HEK293T (cell line): ENCODE data around the gene LYPD6B.

Experiments
- CTCF ChIA-PET: fragments of 350-600 bp; formaldehyde crosslinking; extraction: SDS; loops from one replicate; lab custom pipeline; 2021; ENCODE audit warnings: antibody characterized with exemption, inconsistent platforms; lab: Yijun Ruan, JAX
- POLR2A ChIA-PET: fragments of 350-600 bp; formaldehyde crosslinking; extraction: SDS; loops from one replicate; lab custom pipeline; 2020; ENCODE audit warnings: antibody characterized with exemption, inconsistent platforms; lab: Yijun Ruan, JAX
- DNase-seq: peaks from one replicate; pipeline ENCODE4 v3.0.0; 2012; ENCODE audit warnings: mixed read lengths; ENCODE audit errors: extremely low spot score
- ARNT ChIP-seq: fragments of 450-650 bp; IDR thresholded peaks from 2 replicates; pipeline ENCODE4 v1.6.1; 2017; ENCODE audit warnings: mild to moderate bottlenecking
- BHLHE40 ChIP-seq: fragments of 450-650 bp; IDR thresholded peaks from 2 replicates; pipeline ENCODE4 v1.6.1; 2016; ENCODE audit warnings: mild to moderate bottlenecking, moderate library complexity, borderline replicate concordance
- CTBP1 ChIP-seq: fragments of 450-650 bp; IDR thresholded peaks from 2 replicates; pipeline ENCODE4 v1.6.1; 2016; ENCODE audit warnings: borderline replicate concordance
- ELF4 ChIP-seq: fragments of 450-650 bp; IDR thresholded peaks from 2 replicates; pipeline ENCODE4 v1.6.1; 2017; ENCODE audit warnings: antibody characterized with exemption
- FOXA1 ChIP-seq: fragments of 450-650 bp; IDR thresholded peaks from 2 replicates; pipeline ENCODE4 v1.6.1; 2016; ENCODE audit warnings: mild to moderate bottlenecking
- FOXK2 ChIP-seq: fragments of 450-650 bp; IDR thresholded peaks from 2 replicates; pipeline ENCODE4 v1.6.1; 2016; ENCODE audit warnings: mild to moderate bottlenecking
- FOXM1 ChIP-seq: fragments of 450-650 bp; IDR thresholded peaks from 2 replicates; pipeline ENCODE4 v1.6.1; 2017; ENCODE audit warnings: mild to moderate bottlenecking, borderline replicate concordance
- HDGF ChIP-seq: fragments of 450-650 bp; IDR thresholded peaks from 2 replicates; pipeline ENCODE4 v1.6.1; 2017; ENCODE audit warnings: antibody characterized with exemption, borderline replicate concordance
- L3MBTL2 ChIP-seq: fragments of 450-650 bp; conservative IDR thresholded peaks from 2 replicates; pipeline ENCODE4 v1.6.1; 2016; ENCODE audit warnings: mild to moderate bottlenecking
- LEF1 ChIP-seq: fragments of 450-650 bp; IDR thresholded peaks from 2 replicates; pipeline ENCODE4 v1.6.1; 2017; ENCODE audit warnings: mild to moderate bottlenecking, borderline replicate concordance
- NFRKB ChIP-seq: fragments of 450-650 bp; IDR thresholded peaks from 2 replicates; pipeline ENCODE4 v1.6.1; 2016; ENCODE audit warnings: mild to moderate bottlenecking, moderate library complexity
- SP1 ChIP-seq: fragments of 450-650 bp; IDR thresholded peaks from 2 replicates; pipeline ENCODE4 v1.6.1; 2017
- SUZ12 ChIP-seq: fragments of 450-650 bp; IDR thresholded peaks from 2 replicates; pipeline ENCODE4 v1.6.1; 2016; ENCODE audit warnings: mild to moderate bottlenecking
- TARDBP ChIP-seq: fragments of 450-650 bp; IDR thresholded peaks from 2 replicates; pipeline ENCODE4 v1.6.1; 2016
- ZNF384 ChIP-seq: fragments of 450-650 bp; IDR thresholded peaks from 2 replicates; pipeline ENCODE4 v1.6.1; 2016
- TF ChIP-seq, protein P1 (sequence below): fragments of 450-650 bp; IDR thresholded peaks from 2 replicates; pipeline ENCODE4 v1.6.1; 2016

LYPD6B gene

DNA sequence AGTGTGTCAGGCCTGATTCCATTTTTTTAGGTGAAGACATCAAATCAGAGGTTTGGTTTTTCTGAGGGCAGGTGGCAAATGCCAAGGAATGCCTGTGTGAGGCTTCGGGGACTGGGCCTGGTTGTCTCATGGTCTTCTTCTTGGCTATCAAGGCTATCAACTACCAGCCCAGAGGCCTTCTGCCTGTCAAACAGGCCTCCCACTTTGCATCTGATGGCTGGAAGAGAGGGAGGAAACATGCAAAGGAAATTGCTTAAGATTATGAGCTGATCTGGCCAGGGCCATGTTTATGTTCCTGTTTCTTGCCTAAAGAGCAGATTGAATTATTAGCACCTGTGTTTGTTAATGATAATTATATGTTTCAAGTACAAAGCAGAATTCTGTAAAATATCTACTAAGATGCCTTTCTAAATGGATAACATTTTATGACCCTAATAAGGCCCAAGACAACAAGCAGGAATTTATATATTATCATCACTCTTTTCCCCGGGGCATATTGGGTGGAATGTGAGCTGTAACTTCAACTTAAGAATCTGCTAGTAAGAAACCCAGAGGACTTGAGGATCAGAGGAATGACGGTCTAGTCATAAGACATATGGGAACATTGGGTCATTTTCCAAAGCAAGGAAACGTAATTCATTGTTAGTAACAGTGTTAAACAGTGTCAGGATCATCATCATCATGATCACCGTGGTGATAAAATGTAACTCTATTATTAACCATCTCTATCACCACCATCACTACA is 123.2 kb downstream of the LYPD6B start:
- POLR2A ChIA-PET, result no interaction called here
- TF ChIP-seq, protein P1, sequence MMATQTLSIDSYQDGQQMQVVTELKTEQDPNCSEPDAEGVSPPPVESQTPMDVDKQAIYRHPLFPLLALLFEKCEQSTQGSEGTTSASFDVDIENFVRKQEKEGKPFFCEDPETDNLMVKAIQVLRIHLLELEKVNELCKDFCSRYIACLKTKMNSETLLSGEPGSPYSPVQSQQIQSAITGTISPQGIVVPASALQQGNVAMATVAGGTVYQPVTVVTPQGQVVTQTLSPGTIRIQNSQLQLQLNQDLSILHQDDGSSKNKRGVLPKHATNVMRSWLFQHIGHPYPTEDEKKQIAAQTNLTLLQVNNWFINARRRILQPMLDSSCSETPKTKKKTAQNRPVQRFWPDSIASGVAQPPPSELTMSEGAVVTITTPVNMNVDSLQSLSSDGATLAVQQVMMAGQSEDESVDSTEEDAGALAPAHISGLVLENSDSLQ, result no peak
- TF ChIP-seq LEF1 (no peak), BHLHE40 (no peak)
- CTCF ChIA-PET, result no interaction called here
- DNase-seq, result no peak

DNA sequence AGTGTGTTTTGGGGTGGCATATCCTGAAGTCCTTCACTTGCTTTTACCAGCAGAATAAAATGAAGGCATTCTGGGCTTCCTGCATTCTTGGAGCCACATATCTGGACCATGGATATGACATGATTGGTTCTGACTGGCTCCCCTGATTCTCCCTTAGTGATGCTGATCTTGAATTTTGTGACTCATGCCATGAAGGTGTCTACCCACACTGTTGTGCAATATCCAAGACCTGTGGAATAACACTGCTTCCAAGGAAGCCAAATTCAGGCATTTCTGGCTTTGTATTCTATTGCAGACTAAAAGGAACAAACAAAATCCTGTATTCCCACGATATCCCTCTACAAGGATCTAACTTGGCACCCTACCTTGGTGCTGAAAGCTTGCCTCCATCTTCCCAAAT is 125.8 kb downstream of the LYPD6B start:
- POLR2A ChIA-PET, result no interaction called here
- no peak for TF ChIP-seq CTBP1
- no peak for TF ChIP-seq FOXA1
- no peak for TF ChIP-seq LEF1
- TF ChIP-seq ZNF384, result no peak
- TF ChIP-seq, protein P1, result no peak
- no peak for TF ChIP-seq FOXM1
- no peak for TF ChIP-seq SUZ12
- TF ChIP-seq TARDBP, result no peak
- TF ChIP-seq BHLHE40, result no peak
- TF ChIP-seq HDGF, result no peak
- DNase-seq, result no peak
- CTCF ChIA-PET, result no interaction called here

DNA sequence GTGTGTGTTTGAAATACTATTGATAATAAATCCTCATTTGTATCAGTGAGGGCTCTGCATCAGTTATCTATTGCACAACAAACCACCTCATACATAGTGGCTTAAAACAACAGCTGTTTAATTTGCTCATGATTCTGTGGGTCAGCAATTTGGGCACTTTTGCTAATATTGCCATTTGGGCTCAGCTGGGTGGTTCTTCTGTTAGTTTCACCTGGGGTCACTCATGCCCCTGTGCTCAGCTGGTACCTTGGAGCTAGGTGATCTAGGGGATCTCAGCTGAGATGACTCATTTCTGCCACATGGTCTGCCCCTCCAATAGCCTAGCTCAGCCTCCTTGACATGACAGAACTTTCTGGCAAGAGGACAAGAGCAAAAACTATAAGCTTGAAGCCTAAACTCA is 126.3 kb downstream of the LYPD6B start:
- CTCF ChIA-PET, result no interaction called here
- no peak for DNase-seq
- POLR2A ChIA-PET, result no interaction called here

DNA sequence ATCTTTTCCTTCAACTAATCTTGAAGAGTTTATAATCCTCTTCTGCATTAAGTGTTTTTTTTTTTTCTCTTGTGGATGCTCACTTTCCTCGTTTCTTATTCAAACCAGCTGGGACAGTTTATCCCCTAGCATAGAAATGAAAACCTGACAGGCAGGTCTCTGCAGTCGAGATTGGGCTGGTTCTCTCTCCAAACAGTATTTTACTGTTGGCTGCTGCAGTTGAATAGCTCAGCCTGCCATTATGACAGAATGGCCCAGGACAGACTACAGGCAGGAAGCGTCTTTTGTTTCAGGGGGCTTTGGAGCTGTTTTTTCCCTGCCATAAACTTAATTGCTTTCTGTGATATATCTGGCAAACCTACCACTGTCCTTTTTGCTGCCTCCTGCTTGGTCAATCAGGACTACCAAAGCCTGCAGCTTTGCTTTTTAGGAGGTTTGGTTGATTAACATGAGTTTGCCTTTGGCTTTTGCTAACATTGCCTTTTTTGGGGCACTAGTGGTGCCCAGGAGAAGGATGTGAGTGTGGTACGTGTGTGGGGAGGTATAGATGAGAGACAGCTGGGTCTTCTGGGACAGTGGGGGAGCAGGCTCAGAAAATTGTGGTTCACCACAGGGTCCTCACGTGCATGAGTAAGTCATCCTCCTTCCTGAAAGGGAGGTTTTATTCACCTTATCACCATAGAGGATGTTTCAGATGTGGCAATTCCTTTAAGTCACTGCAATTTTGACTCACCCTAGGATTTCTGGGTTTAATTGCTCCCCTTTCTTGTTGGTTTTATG is 128.7 kb downstream of the LYPD6B start:
- no peak for DNase-seq
- ChIA-PET CTCF (no interaction called here), POLR2A (interaction anchor here (0.6 kb wide), 1 partner anchor 12 kb away, joined by 3 read pairs; no protein-coding TSS in a partner anchor)
- no peak for TF ChIP-seq FOXA1
- TF ChIP-seq NFRKB, result no peak
- TF ChIP-seq FOXK2, result no peak
- TF ChIP-seq FOXM1, result no peak
- no peak for TF ChIP-seq L3MBTL2
- no peak for TF ChIP-seq SP1
- TF ChIP-seq HDGF, result no peak
- TF ChIP-seq ARNT, result no peak
- no peak for TF ChIP-seq LEF1
- TF ChIP-seq, protein P1, result no peak
- no peak for TF ChIP-seq CTBP1
- no peak for TF ChIP-seq BHLHE40
- TF ChIP-seq ZNF384, result no peak
- no peak for TF ChIP-seq ELF4
- TF ChIP-seq SUZ12, result no peak

More for the DNA sequence above, 126.3 kb downstream of the LYPD6B start:
- TF ChIP-seq ELF4 (no peak), SUZ12 (no peak)

DNA sequence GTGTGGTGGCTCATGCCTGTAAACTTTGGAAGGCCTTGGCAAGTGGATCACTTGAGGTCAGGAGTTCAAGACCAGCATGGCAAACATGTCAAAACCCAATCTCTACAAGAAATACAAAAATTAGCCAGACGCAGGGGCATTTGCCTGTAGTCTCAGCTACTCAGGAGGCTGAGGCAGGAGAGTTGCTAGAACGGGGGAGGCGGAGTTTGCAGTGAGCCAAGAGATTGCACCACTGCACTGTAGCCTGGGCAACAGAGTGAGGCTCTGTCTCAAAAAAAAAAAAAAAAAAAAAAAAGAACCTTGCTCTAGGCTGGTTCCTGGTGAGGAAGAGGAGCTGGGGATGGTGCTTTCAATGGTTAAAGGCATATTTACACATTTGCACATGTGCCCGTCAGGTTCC is 129.4 kb downstream of the LYPD6B start:
- DNase-seq, result no peak
- POLR2A ChIA-PET, result no interaction called here
- no peak for TF ChIP-seq BHLHE40
- TF ChIP-seq FOXM1, result no peak
- no peak for TF ChIP-seq SUZ12
- no peak for TF ChIP-seq ELF4
- TF ChIP-seq FOXA1, result no peak
- no peak for TF ChIP-seq SP1
- TF ChIP-seq TARDBP, result no peak
- no peak for TF ChIP-seq ARNT
- TF ChIP-seq ZNF384, result no peak
- TF ChIP-seq NFRKB, result no peak
- no peak for TF ChIP-seq L3MBTL2
- no peak for TF ChIP-seq HDGF
- no peak for TF ChIP-seq FOXK2
- TF ChIP-seq CTBP1, result no peak
- TF ChIP-seq LEF1, result no peak
- TF ChIP-seq, protein P1, result no peak
- CTCF ChIA-PET, result no interaction called here

DNA sequence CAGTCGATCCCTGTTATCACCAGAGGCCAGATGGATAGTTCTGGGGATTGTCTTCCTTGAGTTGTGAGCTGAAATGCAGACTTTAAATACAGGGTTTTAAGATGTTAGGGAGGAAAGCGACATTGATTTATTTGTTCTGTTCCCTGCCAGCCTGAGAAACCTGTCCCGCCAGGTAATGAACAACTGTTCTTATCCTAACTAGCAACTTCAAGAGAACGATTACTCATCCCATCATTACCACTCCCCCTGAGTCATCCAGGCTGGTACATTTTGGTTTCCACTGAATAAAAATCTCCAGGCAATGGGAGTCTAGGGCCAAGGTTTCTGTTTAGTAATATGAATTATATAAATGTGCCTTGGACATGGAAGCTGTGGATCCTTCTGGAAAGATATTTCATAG is 131.2 kb downstream of the LYPD6B start:
- no peak for DNase-seq
- POLR2A ChIA-PET, result no interaction called here
- no peak for TF ChIP-seq NFRKB
- TF ChIP-seq FOXK2, result no peak
- TF ChIP-seq ARNT, result no peak
- TF ChIP-seq ELF4, result no peak
- no peak for TF ChIP-seq CTBP1
- CTCF ChIA-PET, result no interaction called here
